GM21381 (cell line): ENCODE measurements around the gene SDHAF2.
"Not testable (repeated sequence)": the region's sequence is repeated elsewhere in the genome, so short reads cannot be mapped to it uniquely, and the experiment has no call there.

Experiments used
- ATAC-seq: cut with Tn5 transposase; IDR thresholded peaks from one replicate; pipeline ENCODE4 v1.9.1; 2021; ENCODE audit warnings: mild to moderate bottlenecking, moderate library complexity; ENCODE audit not compliant: unreplicated experiment

The SDHAF2 gene

DNA sequence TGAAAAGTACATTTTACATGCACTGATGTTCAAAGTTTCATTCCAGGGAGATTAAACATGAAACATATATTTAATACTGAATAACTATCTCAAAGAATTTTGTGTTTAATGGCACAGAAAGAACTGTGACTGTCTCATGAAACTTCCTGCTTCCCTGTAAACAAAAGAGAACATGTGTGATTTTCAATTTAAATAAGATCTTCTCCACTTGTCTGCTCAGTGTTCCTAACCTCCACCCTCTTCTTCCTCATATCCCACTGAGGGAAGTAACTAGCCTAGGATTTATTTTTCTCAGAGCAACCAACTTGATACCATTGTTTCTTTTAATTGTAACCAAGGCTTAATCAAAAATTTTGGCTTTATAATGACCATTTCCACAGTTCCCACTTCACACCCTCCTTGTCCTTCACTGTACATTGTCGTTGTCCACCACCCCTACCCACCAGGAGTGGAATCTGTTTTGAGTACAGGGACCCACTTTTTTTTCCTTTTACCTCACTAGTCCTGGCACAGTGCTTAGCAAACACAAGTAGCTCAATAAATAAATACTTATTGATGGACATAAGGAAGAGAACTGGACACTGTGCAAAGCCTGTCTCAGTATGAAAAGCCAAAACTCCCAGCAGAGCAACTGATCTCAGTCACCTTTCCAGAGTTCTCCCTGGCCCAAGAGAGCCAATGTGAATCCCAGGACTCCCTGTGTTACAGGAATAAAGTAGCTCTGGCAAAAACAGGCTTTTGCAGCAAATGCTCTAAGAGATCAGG is 4.4 kb upstream of the SDHAF2 start:
- no peak for ATAC-seq

DNA sequence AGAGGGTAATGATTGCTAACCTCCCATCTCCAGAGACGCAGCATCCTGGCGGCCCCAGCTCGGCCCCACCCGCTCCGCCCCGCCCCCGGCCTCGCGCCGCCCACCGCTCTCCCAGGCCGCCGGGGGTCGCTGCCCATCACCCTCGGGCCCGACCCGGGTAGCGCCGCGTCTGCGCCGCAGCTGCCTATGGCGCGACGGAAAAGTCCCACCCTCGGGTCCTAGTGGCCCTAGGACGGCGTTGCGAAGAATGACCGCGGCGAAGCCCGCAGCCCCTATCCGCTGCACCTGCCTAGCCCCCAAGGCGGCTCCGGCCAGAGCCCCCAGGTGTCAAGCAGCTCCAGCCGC is 606 bp upstream of the SDHAF2 start:
- ATAC-seq, result peak; percentile 50

DNA sequence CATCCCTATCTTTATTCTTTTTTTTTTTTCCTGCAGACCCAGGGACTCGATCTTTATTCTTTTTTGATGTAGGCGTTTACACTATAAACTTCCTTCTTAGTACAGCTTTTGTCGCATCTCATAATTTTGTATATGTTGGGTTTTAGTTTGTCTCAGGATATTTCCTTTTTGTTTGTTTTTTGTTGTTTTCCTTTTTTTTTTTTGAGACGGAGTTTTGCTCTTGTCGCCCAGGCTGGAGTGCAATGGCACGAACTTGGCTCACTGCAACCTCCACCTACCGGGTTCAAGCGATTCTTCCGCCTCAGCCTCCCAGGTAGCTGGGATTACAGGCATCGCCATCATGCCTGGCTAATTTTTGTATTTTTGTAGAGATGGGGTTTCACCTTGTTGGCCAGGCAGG is 915 bp downstream of the SDHAF2 start:
- ATAC-seq, result not testable (repeated sequence)

DNA sequence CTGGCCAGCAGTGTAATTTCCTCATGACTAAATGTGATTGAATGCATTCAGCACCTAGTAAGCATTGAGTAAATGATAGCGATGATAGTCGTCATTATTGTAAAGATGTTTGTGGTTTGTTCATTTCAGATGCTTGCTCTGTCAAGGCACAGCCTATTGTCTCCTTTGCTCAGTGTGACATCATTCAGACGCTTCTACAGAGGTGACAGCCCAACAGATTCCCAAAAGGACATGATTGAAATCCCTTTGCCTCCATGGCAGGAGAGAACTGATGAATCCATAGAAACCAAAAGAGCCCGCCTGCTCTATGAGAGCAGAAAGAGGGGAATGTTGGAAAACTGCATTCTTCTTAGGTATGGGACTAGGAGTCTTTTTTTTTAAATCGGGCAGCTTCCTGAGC is 7.6 kb downstream of the SDHAF2 start:
- no peak for ATAC-seq

GRCh38 chr11:61439615-61440014 is 9.7 kb downstream of the SDHAF2 start:
- ATAC-seq, result no peak

- no peak for ATAC-seq
These were observed 12.7 kb downstream of the SDHAF2 start for GRCh38 chr11:61442616-61443015.

GRCh38 chr11:61445516-61445915 is 15.6 kb downstream of the SDHAF2 start:
- ATAC-seq, result no peak

GRCh38 chr11:61446211-61446651 is 16.3 kb downstream of the SDHAF2 start:
- ATAC-seq, result no peak

GRCh38 chr11:61447601-61448551 is 18.0 kb downstream of the SDHAF2 start:
- no peak for ATAC-seq

DNA sequence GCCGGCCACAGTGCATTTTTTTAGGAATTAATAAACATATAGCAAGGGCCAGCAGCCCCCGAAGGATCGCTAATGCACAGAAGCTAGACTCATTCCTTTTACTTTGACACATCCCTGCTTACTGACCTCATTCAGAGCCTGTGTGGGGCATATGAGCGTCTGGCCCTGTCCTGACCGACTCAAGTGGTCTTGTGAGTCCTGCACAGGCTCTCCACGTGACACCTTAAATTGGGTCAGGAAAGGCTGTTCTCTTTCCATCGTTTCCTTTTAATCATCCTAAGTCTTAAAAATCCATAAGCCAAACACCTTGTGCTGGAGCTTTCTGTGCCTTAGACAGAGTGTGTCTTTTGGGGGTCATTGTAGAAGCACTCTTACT is 18.6 kb downstream of the SDHAF2 start:
- no peak for ATAC-seq

- ATAC-seq, result no peak
These were observed 22.9 kb downstream of the SDHAF2 start for GRCh38 chr11:61452825-61453224.

GRCh38 chr11:61453695-61454094 is 23.8 kb downstream of the SDHAF2 start:
- ATAC-seq, result no peak

DNA sequence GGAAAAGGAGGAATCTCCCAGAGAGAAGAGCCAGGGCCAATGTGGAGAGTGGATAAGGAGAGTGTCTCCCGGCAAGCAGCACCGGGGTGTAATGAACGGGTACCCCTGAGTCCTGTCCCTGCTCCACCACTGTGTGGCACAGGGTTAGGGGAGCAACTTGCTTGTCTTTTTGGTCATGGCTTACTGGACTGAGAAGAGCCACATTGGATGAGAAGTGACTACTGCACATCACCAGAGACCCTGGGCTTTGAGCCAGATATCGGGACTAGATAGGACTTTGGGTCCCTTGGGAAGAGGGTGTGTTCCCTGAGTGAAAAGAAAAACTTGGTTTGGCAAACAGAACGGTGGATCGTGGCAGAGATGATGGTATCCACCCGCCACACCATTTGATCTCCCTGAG is 24.6 kb downstream of the SDHAF2 start:
- no peak for ATAC-seq

GRCh38 chr11:61460474-61460881 is 30.6 kb downstream of the SDHAF2 start:
- no peak for ATAC-seq

GRCh38 chr11:61460986-61461385 is 31.1 kb downstream of the SDHAF2 start:
- no peak for ATAC-seq

- not testable (repeated sequence) for ATAC-seq
These were observed 37.7 kb downstream of the SDHAF2 start for GRCh38 chr11:61467602-61468001.

DNA sequence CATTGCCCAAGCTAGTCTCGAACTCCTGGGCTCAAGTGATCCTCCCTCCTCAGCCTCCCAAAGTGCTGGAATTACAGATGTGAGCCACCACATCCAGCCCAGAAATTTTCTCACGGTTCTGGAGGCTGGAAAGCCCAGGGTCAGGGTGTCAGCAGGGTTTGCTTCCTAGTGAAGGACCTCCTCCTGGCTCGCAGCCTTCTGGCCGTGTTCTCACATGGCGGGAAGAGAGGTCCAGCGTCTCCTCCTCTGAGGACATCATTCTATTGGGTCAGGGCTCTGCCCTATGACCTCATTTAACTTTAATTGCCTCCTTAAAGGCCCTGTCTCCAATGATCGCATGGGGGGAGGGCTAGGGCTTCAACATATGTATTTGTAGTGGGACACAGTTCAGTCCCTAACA is 38.1 kb downstream of the SDHAF2 start:
- no peak for ATAC-seq

DNA sequence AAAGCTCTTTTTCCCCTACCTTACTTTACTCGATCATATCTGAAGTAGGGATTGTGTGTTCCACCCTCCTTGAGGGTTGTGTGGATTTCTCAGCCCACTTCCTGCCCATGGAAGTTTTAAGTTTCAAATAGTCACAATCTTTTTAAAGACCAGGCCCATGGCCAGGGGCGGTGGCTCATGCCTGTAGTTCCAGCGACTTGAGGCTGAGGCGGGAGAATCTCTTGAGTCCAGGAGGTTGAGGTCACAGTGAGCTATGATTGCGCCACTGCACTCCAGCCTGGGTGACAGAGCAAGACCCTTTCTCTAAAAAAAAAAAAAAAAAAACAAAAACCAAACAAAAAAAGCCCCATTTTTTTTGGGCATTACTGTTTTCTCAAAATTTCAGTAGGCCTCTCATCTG is 42.4 kb downstream of the SDHAF2 start:
- no peak for ATAC-seq

- ATAC-seq, result no peak
These were observed 42.9 kb downstream of the SDHAF2 start for GRCh38 chr11:61472868-61473267.

GRCh38 chr11:61473370-61474012 is 43.6 kb downstream of the SDHAF2 start:
- no peak for ATAC-seq

- no peak for ATAC-seq
These were observed 44.2 kb downstream of the SDHAF2 start for GRCh38 chr11:61474013-61474643.
